Measurements from ENCODE around the gene ATXN1.
"Not testable (repeated sequence)": the region's sequence is repeated elsewhere in the genome, so short reads cannot be mapped to it uniquely, and the experiment has no call there.

Gene ATXN1

GRCh38 chr6:16263464-16264099 lies 497.7 kb downstream of the ATXN1 start:
- DNase-seq = not testable (repeated sequence)

GRCh38 chr6:16262773-16263172 lies 498.5 kb downstream of the ATXN1 start:
- DNase-seq = not testable (repeated sequence)

DNA sequence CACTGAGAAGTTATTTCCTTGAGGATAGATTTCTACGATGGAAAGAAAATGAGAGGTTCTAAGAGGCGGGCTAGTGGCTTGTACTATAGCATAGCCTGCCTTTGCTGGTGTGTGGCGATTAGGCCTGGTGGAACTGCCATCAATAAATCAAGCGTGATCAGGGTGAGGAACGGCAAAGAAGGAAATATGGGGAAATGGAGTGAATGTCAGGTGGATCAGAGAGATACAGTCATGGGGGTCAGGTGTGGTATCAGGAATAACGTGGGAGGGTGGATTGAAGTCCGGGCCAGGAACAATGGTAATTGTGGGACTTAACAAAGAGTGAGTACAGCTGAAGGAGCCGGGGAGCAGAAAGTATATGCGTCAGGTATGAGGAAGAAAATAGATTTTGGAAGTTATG lies 500.7 kb downstream of the ATXN1 start:
- DNase-seq = not testable (repeated sequence)

DNA sequence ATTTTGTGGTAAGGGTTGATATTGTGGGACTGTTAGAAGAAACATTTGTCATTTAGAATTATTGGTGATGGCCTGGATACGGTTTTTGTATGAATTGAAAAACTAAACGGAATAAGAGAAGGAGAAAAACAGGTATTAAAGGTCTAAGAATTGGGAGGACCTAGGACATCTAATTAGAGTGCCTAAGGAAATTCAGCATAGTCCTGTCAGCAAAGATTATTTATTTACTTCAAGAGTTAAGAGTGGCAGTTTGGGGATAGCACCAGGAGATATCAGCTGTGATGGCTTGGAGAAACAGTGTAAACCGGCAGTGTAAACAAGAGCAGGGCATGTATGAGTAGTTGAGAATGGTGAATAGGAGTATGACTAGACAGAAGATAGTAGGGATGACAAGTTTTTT lies 501.7 kb downstream of the ATXN1 start:
- DNase-seq = not testable (repeated sequence)

DNA sequence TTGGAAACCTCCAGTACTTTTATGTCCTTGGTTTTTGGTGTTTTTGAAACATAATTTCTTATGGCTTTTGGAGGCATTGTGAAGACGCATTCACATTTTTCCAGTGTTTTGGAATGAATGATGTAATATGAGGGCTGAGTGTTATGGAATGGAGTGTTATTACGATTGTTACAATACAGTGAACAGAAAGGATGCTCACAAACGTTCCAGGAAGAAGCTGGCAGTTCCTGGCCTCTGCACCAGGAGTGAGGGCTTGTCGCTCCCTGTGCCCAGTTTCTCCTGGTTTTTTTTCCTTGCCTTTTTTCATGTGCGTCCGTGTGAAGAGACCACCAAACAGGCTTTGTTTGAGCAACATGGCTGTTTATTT lies 502.6 kb downstream of the ATXN1 start:
- DNase-seq = no peak

DNA sequence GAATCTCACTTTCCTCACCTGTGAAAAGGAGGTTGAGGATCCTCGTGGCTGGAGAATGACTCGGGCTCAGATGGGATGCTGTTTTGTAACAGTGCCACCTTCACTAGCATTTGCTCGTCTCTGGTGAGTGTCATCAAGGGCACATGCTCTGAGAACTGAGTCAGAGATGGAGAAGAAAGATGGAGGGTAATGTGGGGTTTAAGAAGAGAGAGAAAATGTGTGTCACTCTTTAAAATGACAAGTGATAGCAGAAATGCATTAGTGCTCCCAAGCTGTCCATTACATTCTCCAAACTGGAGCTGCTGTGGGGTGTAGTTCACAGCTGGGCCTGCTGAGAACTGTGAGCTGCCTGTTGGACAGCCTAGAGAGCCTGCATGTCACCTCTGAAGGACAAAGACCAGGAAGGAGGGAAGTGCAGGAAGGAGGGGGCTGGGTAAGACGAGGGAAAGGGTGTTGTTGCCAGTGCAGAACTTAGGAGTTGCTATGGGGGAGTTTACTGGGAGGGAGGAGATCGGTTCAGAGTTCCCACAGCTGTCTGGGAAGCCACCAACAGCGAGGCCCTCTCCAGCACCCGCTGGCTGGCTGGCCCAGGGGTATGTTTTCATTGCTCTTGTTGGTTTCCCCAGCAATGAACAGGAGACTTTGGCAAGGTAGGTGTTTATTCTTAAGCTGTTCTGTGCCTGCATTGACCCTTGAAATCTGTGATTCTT lies 503.1 kb downstream of the ATXN1 start:
- no peak for DNase-seq

- no peak for DNase-seq
Measured at GRCh38 chr6:16256781-16257180, 504.5 kb downstream of the ATXN1 start.

- no peak for DNase-seq
Measured at GRCh38 chr6:16254535-16254934, 506.7 kb downstream of the ATXN1 start.

DNA sequence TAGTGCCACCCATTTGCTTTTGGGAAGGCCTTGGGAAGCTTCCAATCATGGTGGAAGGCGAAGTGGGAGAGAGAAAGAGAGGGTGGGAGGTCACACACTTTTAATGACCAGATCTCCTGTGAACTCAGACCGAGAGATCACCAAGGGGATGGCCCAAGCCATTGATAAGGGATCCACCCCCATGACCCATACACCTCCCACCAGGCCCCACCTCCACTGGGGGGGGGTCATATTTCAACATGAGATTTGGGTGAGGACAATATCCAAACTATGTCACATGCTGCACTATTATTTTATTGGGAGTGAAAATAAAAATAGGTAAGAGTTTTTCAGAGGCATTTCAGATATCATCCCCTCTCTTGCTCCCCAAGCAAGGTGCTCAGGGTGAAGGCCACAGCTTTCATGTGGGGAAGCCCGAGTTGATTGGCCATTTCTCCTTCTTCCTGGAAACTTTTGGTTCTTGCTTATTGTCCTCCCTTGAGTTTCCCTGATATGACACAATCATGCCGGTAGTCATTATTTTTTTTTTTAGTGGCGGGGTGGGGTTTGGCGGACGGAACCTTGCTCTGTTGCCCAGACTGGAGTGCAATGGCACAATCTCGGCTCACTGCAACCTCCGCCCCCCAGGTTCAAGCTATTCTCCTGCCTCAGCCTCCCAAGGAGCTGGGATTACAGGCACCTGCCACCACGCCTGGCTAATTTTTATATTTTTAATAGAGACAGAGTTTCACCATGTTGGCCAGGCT lies 507.7 kb downstream of the ATXN1 start:
- DNase-seq = no peak

DNA sequence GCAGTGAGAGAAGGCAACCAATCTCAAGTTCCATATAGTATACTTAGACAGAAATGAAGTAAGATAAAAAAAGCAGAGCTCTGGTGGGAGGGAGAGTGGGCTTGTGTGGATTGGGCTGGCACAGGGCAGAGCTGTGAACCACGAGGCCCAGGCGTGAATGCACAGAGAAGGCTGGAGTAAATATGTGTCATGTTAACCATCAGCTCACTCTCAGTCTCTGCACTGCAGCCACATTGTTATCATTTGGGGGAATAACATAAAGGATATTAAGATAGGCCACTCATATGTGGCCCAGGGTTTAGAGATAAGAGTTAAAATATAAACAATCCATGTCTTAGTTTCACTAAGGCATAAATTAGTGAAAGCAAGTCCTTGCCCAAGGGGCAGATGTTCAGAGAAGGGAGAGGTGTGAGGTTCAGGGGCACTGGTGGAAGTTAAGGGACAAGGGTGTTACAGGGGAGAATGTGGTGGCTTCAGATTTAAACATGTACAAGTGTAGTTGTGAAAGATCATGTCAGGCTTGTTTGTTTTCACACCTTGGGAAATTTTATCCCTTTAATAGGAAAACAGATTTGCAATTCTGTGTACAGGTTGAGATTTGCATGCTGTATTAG lies 508.5 kb downstream of the ATXN1 start:
- no peak for DNase-seq

DNA sequence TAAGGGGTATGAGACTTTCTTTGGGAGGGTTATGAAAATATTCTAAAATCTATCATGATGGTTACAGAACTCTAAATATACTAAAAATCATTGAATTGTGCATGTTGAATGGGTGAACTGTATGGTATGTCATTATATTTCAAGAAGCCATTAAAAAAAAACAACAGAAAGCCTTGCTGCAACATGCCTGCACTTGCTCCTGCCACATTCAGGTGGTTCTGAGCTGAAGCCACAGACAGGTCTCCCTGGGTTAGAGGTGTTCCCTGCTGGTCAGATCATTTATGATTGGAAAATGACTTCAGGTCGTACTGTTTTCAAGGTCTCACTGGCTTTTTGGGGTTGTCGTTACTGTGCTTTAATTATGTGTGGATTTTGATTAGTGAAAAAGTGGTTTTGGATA lies 509.6 kb downstream of the ATXN1 start:
- no peak for DNase-seq

GRCh38 chr6:16249971-16250370 lies 511.3 kb downstream of the ATXN1 start:
- DNase-seq = no peak
